ENCODE data around the gene ERG28. TPM values are rescaled to one million over a fixed set of nuclear protein-coding genes. Genes with fewer than 3 reads are reported as not detected.

The ERG28 gene
- polyA plus RNA-seq, 1 of the 3 experiments (the other 2 are of a cell fraction), result 14.8 TPM

DNA sequence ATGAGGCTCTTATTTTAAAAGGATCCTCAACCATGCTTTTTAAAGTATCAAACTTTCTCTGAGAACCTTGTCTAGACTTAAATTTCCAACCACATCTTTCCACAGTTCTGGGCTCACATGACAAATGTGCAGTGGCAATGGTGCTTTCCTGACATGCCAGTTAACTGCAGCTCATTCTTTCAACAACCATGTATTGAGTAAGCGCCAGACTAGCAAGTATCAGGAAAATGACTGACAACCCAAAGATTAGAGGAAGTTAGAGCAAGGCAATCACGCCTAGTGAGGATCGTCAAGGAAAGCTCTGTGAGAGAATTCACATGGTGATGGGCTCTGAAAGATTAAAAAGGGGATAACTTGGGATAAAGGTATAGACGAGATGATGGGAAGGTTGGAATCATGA lies 46.5 kb downstream of the ERG28 start:
- no peaks in the 10 kb centered on the region for H3K9me2 ChIP-seq
- H3K36me3 ChIP-seq (replicated peaks in 1 of 2; ENCODE audit: control insufficient read depth in 1 of 2, insufficient read depth in 2 of 2, low read length in 1 of 2), result no peaks in the 10 kb centered on the region
- no peak overlapping the region for H3K4me2 ChIP-seq
- H3K9ac ChIP-seq, result no peak overlapping the region
- no peaks in the 10 kb centered on the region for H3F3A ChIP-seq (replicated peaks; ENCODE audit: insufficient read depth)
- H3K79me2 ChIP-seq (ENCODE audit: insufficient read depth), result no peaks in the 10 kb centered on the region
- no peak overlapping the region for H2AFZ ChIP-seq (ENCODE audit: low read depth)
- WGBS (ENCODE audit: low lambda C conversion rate), result 39% methylated on average over 4 of the region's 4 CpGs
- CTCF ChIA-PET, result no interaction called here
- H3K9me3 ChIP-seq, result no peaks in the 10 kb centered on the region
- H4K20me1 ChIP-seq (ENCODE audit: insufficient read depth), result no peaks in the 10 kb centered on the region
- no peak for TF ChIP-seq FOXM1 (IDR thresholded peaks at IDR 0.05; ENCODE audit: low read depth)
- no peak for TF ChIP-seq NRF1 (IDR thresholded peaks at IDR 0.05; ENCODE audit: low read depth, low read length)
- TF ChIP-seq FOXJ3 (CRISPR knock-in tag; IDR thresholded peaks at IDR 0.05), result no peak
- TF ChIP-seq, protein P1, sequence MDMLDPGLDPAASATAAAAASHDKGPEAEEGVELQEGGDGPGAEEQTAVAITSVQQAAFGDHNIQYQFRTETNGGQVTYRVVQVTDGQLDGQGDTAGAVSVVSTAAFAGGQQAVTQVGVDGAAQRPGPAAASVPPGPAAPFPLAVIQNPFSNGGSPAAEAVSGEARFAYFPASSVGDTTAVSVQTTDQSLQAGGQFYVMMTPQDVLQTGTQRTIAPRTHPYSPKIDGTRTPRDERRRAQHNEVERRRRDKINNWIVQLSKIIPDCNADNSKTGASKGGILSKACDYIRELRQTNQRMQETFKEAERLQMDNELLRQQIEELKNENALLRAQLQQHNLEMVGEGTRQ (IDR thresholded peaks at IDR 0.05; ENCODE audit: borderline replicate concordance, low read depth, low read length), result no peak
- no peak for TF ChIP-seq SMC3 (IDR thresholded peaks at IDR 0.05; ENCODE audit: low read depth, low read length)
- TF ChIP-seq GATA2 (CRISPR knock-in tag; IDR thresholded peaks at IDR 0.05), result no peak
- TF ChIP-seq FOSL2 (IDR thresholded peaks at IDR 0.05; ENCODE audit: borderline replicate concordance, low read depth), result no peak
- TF ChIP-seq TEAD4 (IDR thresholded peaks at IDR 0.05; ENCODE audit: borderline replicate concordance, insufficient read depth), result no peak
- no peak for TF ChIP-seq MXI1 (IDR thresholded peaks at IDR 0.05; ENCODE audit: low read depth, low read length)
- no peak for TF ChIP-seq POLR2AphosphoS5 (IDR thresholded peaks at IDR 0.05; ENCODE audit: low read depth, low read length)
- TF ChIP-seq TAF1 (IDR thresholded peaks at IDR 0.05; ENCODE audit: borderline replicate concordance, low read depth, low read length), result no peak
- TF ChIP-seq, protein P2, sequence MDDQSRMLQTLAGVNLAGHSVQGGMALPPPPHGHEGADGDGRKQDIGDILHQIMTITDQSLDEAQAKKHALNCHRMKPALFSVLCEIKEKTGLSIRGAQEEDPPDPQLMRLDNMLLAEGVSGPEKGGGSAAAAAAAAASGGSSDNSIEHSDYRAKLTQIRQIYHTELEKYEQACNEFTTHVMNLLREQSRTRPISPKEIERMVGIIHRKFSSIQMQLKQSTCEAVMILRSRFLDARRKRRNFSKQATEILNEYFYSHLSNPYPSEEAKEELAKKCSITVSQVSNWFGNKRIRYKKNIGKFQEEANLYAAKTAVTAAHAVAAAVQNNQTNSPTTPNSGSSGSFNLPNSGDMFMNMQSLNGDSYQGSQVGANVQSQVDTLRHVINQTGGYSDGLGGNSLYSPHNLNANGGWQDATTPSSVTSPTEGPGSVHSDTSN (IDR thresholded peaks at IDR 0.05), result no peak
- TF ChIP-seq NFIC (IDR thresholded peaks at IDR 0.05; ENCODE audit: borderline replicate concordance), result no peak
- TF ChIP-seq JUND (IDR thresholded peaks at IDR 0.05), result no peak
- TF ChIP-seq, protein P3, sequence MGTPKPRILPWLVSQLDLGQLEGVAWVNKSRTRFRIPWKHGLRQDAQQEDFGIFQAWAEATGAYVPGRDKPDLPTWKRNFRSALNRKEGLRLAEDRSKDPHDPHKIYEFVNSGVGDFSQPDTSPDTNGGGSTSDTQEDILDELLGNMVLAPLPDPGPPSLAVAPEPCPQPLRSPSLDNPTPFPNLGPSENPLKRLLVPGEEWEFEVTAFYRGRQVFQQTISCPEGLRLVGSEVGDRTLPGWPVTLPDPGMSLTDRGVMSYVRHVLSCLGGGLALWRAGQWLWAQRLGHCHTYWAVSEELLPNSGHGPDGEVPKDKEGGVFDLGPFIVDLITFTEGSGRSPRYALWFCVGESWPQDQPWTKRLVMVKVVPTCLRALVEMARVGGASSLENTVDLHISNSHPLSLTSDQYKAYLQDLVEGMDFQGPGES (IDR thresholded peaks at IDR 0.05; ENCODE audit: low read depth, low read length), result no peak
- no peak for TF ChIP-seq RFX5 (IDR thresholded peaks at IDR 0.05; ENCODE audit: low read length)
- TF ChIP-seq, protein P4, sequence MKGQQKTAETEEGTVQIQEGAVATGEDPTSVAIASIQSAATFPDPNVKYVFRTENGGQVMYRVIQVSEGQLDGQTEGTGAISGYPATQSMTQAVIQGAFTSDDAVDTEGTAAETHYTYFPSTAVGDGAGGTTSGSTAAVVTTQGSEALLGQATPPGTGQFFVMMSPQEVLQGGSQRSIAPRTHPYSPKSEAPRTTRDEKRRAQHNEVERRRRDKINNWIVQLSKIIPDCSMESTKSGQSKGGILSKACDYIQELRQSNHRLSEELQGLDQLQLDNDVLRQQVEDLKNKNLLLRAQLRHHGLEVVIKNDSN (IDR thresholded peaks at IDR 0.05; ENCODE audit: borderline replicate concordance, low read depth), result no peak
- H3K4me1 ChIP-seq (ENCODE audit: control insufficient read depth in 1 of 2, insufficient read depth in 2 of 2, low read depth in 1 of 2, low read length in 1 of 2), result no peaks in the 10 kb centered on the region
- H3K4me3 ChIP-seq (ENCODE audit: low read depth in 2 of 2, low read length in 1 of 2), result no peak overlapping the region
- peaks cover 41% of the 10 kb centered on the region for H3K27me3 ChIP-seq (ENCODE audit: insufficient read depth)
- POLR2A ChIA-PET, result no interaction called here
- H3K27ac ChIP-seq (ENCODE audit: low read depth in 2 of 2, low read length in 1 of 2), result no peak overlapping the region
- DNase-seq, result no peak

All from SK-N-SH (cell line).